ENCODE measurements around the gene GRK1. TPM values are rescaled to one million over a fixed set of nuclear protein-coding genes. Genes with fewer than 3 reads are reported as not detected.

GRK1 gene
- not detected in 2 replicates for total RNA-seq

GRCh38 chr13:113666951-113667701, at the start of gene GRK1:
Gene GRK1 (plus strand): TSS chr13:113667219. CDS start chr13:113667387, 168 bp downstream.
- peaks cover 16% of the 10 kb centered on the region for H3K27me3 ChIP-seq (ENCODE audit: control insufficient read depth, insufficient read depth, low read length)
- TF ChIP-seq CTCF (IDR thresholded peaks at IDR 0.05; ENCODE audit: insufficient read depth, low read length, poor library complexity, severe bottlenecking): no peak
- H3K4me3 ChIP-seq (ENCODE audit: low read depth, low read length): no peak within 1 kb of the TSS
- H3K36me3 ChIP-seq (ENCODE audit: control insufficient read depth, insufficient read depth, low read length): no peaks in the 10 kb centered on the region
- no peak for DNase-seq (ENCODE audit: low read depth)

- no peak for TF ChIP-seq CTCF (IDR thresholded peaks at IDR 0.05; ENCODE audit: insufficient read depth, low read length, poor library complexity, severe bottlenecking)
- no peak overlapping the region for H3K4me3 ChIP-seq (ENCODE audit: low read depth, low read length)
- no peaks in the 10 kb centered on the region for H3K36me3 ChIP-seq (ENCODE audit: control insufficient read depth, insufficient read depth, low read length)
- H3K27me3 ChIP-seq (ENCODE audit: control insufficient read depth, insufficient read depth, low read length): no peaks in the 10 kb centered on the region
- no peak for DNase-seq (ENCODE audit: low read depth)
Observed at GRCh38 chr13:113617961-113618360, 49.1 kb upstream of the GRK1 start.

- no peak for DNase-seq (ENCODE audit: low read depth)
- Histone ChIP-seq H3K27me3 (ENCODE audit: control insufficient read depth, insufficient read depth, low read length) (no peaks in the 10 kb centered on the region), H3K4me3 (ENCODE audit: low read depth, low read length) (no peak overlapping the region), H3K36me3 (ENCODE audit: control insufficient read depth, insufficient read depth, low read length) (no peaks in the 10 kb centered on the region)
- no peak for TF ChIP-seq CTCF (IDR thresholded peaks at IDR 0.05; ENCODE audit: insufficient read depth, low read length, poor library complexity, severe bottlenecking)
Observed at GRCh38 chr13:113618455-113618854, 48.6 kb upstream of the GRK1 start.

GRCh38 chr13:113620036-113620796, 46.8 kb upstream of the GRK1 start:
- H3K36me3 ChIP-seq (ENCODE audit: control insufficient read depth, insufficient read depth, low read length): no peaks in the 10 kb centered on the region
- no peak for DNase-seq (ENCODE audit: low read depth)
- no peak overlapping the region for H3K4me3 ChIP-seq (ENCODE audit: low read depth, low read length)
- TF ChIP-seq CTCF (IDR thresholded peaks at IDR 0.05; ENCODE audit: insufficient read depth, low read length, poor library complexity, severe bottlenecking): no peak
- no peaks in the 10 kb centered on the region for H3K27me3 ChIP-seq (ENCODE audit: control insufficient read depth, insufficient read depth, low read length)

- no peaks in the 10 kb centered on the region for H3K27me3 ChIP-seq (ENCODE audit: control insufficient read depth, insufficient read depth, low read length)
- H3K36me3 ChIP-seq (ENCODE audit: control insufficient read depth, insufficient read depth, low read length): no peaks in the 10 kb centered on the region
- H3K4me3 ChIP-seq (ENCODE audit: low read depth, low read length): no peak overlapping the region
- no peak for DNase-seq (ENCODE audit: low read depth)
- no peak for TF ChIP-seq CTCF (IDR thresholded peaks at IDR 0.05; ENCODE audit: insufficient read depth, low read length, poor library complexity, severe bottlenecking)
Observed at GRCh38 chr13:113621046-113621445, 46.0 kb upstream of the GRK1 start.

All from kidney epithelial cell (primary cell).